Measurements from ENCODE around the gene SLFN5.
A peak's percentile ranks its signal among the peaks of the same experiment; 100 is the strongest.
"Not testable (repeated sequence)": the region's sequence is repeated elsewhere in the genome, so short reads cannot be mapped to it uniquely, and the experiment has no call there.

Gene SLFN5

GRCh38 chr17:35291802-35292201, 48.9 kb downstream of the SLFN5 start:
- peak; percentile 31 for DNase-seq (ENCODE audit: low read depth)

GRCh38 chr17:35293151-35293847, 50.4 kb downstream of the SLFN5 start:
- DNase-seq (ENCODE audit: low read depth) = no peak

GRCh38 chr17:35294756-35295155, 51.9 kb downstream of the SLFN5 start:
- no peak for DNase-seq (ENCODE audit: low read depth)

GRCh38 chr17:35295686-35296085, 52.8 kb downstream of the SLFN5 start:
- DNase-seq (ENCODE audit: low read depth) = no peak

- no peak for DNase-seq (ENCODE audit: low read depth)
Observed at GRCh38 chr17:35297666-35298065, 54.8 kb downstream of the SLFN5 start.

GRCh38 chr17:35298639-35299038, 55.8 kb downstream of the SLFN5 start:
- DNase-seq (ENCODE audit: low read depth) = no peak

GRCh38 chr17:35299135-35299534, 56.3 kb downstream of the SLFN5 start:
- DNase-seq (ENCODE audit: low read depth) = no peak

- not testable (repeated sequence) for DNase-seq (ENCODE audit: low read depth)
Observed at GRCh38 chr17:35309345-35309744, 66.5 kb downstream of the SLFN5 start.

GRCh38 chr17:35312346-35312745, 69.5 kb downstream of the SLFN5 start:
- no peak for DNase-seq (ENCODE audit: low read depth)

- DNase-seq (ENCODE audit: low read depth) = peak; percentile 27
Observed at GRCh38 chr17:35312790-35313711, 70.2 kb downstream of the SLFN5 start.

- no peak for DNase-seq (ENCODE audit: low read depth)
Observed at GRCh38 chr17:35313875-35314409, 71.1 kb downstream of the SLFN5 start.

- DNase-seq (ENCODE audit: low read depth) = no peak
Observed at GRCh38 chr17:35314415-35315216, 71.7 kb downstream of the SLFN5 start.

GRCh38 chr17:35315283-35315682, 72.4 kb downstream of the SLFN5 start:
- DNase-seq (ENCODE audit: low read depth) = peak; percentile 48

GRCh38 chr17:35315971-35316370, 73.1 kb downstream of the SLFN5 start:
- no peak for DNase-seq (ENCODE audit: low read depth)

- no peak for DNase-seq (ENCODE audit: low read depth)
Observed at GRCh38 chr17:35322749-35323148, 79.9 kb downstream of the SLFN5 start.

Data from non-pigmented ciliary epithelial cell (primary cell).